HEK293 (cell line): ENCODE data around the gene PLA2G4B.

Source experiments
- CTCF ChIA-PET: fragments of 350-600 bp; formaldehyde crosslinking; extraction: SDS; loops from one replicate; lab custom pipeline; 2021; ENCODE audit warnings: antibody characterized with exemption; lab: Yijun Ruan, JAX
- POLR2A ChIA-PET: fragments of 300-600 bp; formaldehyde crosslinking; extraction: SDS; loops from one replicate; lab custom pipeline; 2020; ENCODE audit warnings: antibody characterized with exemption, inconsistent platforms; lab: Yijun Ruan, JAX
- H3K27ac ChIP-seq: fragments of 200-500 bp; sonication (Bioruptor generic); 2 replicates; pipeline ENCODE4 v1.5.1; 2014; ENCODE audit warnings: low read depth, low read length, control low read depth, inconsistent platforms; ENCODE audit errors: extremely low read depth
- H3K36me3 ChIP-seq, 2 experiments: fragments of 200-500 bp in 1 of 2; sonication (Bioruptor generic) in 1 of 2; 1 replicate in 1 of 2; 2 replicates in 1 of 2; pipeline ENCODE4 v1.5.1; 2014 to 2017; ENCODE audit warnings: inconsistent platforms in 2 of 2, low read length in 2 of 2; ENCODE audit not compliant: control insufficient read depth in 2 of 2, insufficient read depth in 1 of 2
- H3K4me1 ChIP-seq: fragments of 200-500 bp; sonication (Bioruptor generic); 2 replicates; pipeline ENCODE4 v1.5.1; 2014; ENCODE audit warnings: mild to moderate bottlenecking, low read length, inconsistent platforms; ENCODE audit not compliant: control insufficient read depth, insufficient read depth
- H3K4me3 ChIP-seq: 2 replicates; pipeline ENCODE4 v1.5.1; 2011; ENCODE audit warnings: low read depth, mild to moderate bottlenecking, control low read depth, low read length, moderate library complexity
- H3K9me3 ChIP-seq: fragments of 200-500 bp; sonication (Bioruptor generic); 2 replicates; pipeline ENCODE4 v1.5.1; 2014; ENCODE audit warnings: low read depth, low read length, inconsistent platforms; ENCODE audit not compliant: control insufficient read depth, insufficient read depth
- HOXD13 ChIP-seq: sonication (generic); formaldehyde crosslinking; IDR thresholded peaks from 2 replicates; pipeline ENCODE4 v1.8.0; 2022; ENCODE audit warnings: missing genetic modification reagents, borderline replicate concordance
- KLF8 ChIP-seq: fragments of 450-650 bp; formaldehyde crosslinking; IDR thresholded peaks from 2 replicates; pipeline ENCODE4 v1.5.1; 2016; ENCODE audit warnings: missing biosample characterization, missing genetic modification characterization
- PRDM1 ChIP-seq: fragments of 450-650 bp; formaldehyde crosslinking; IDR thresholded peaks from 2 replicates; pipeline ENCODE4; 2016; ENCODE audit warnings: missing biosample characterization, missing genetic modification characterization
- SALL2 ChIP-seq: fragments of 450-650 bp; formaldehyde crosslinking; IDR thresholded peaks from 2 replicates; pipeline ENCODE4 v1.5.0; 2017; ENCODE audit warnings: missing biosample characterization, mild to moderate bottlenecking, missing genetic modification characterization, borderline replicate concordance
- SP3 ChIP-seq: fragments of 450-650 bp; formaldehyde crosslinking; IDR thresholded peaks from 2 replicates; pipeline ENCODE4 v1.5.1; 2016; ENCODE audit warnings: missing biosample characterization, missing genetic modification characterization
- YY2 ChIP-seq: fragments of 450-650 bp; formaldehyde crosslinking; IDR thresholded peaks from 2 replicates; pipeline ENCODE4 v1.5.1; 2016; ENCODE audit warnings: missing biosample characterization, missing genetic modification characterization
- ZBTB11 ChIP-seq: fragments of 450-650 bp; formaldehyde crosslinking; conservative IDR thresholded peaks from 2 replicates; pipeline ENCODE4 v1.5.1; 2016; ENCODE audit warnings: low read depth, missing biosample characterization, missing genetic modification characterization
- ZBTB20 ChIP-seq: fragments of 450-650 bp; formaldehyde crosslinking; IDR thresholded peaks from 2 replicates; pipeline ENCODE4 v1.5.1; 2016; ENCODE audit warnings: missing biosample characterization, missing genetic modification characterization
- ZFP69B ChIP-seq: fragments of 450-650 bp; formaldehyde crosslinking; IDR thresholded peaks from 2 replicates; pipeline ENCODE4 v1.5.1; 2016; ENCODE audit warnings: missing biosample characterization, missing genetic modification characterization
- ZNF10 ChIP-seq: fragments of 450-650 bp; formaldehyde crosslinking; IDR thresholded peaks from 2 replicates; pipeline ENCODE4 v1.5.1; 2017; ENCODE audit warnings: missing biosample characterization, missing genetic modification characterization
- ZNF174 ChIP-seq: fragments of 450-650 bp; formaldehyde crosslinking; IDR thresholded peaks from 2 replicates; pipeline ENCODE4 v1.5.0; 2017; ENCODE audit warnings: missing biosample characterization, mild to moderate bottlenecking, missing genetic modification characterization
- ZNF24 ChIP-seq: fragments of 450-650 bp; formaldehyde crosslinking; IDR thresholded peaks from 2 replicates; pipeline ENCODE4 v1.5.1; 2016; ENCODE audit warnings: missing biosample characterization, missing genetic modification characterization
- ZNF280D ChIP-seq: fragments of 450-650 bp; formaldehyde crosslinking; IDR thresholded peaks from 2 replicates; pipeline ENCODE4 v1.5.1; 2016; ENCODE audit warnings: missing biosample characterization, missing genetic modification characterization
- ZNF350 ChIP-seq: fragments of 450-650 bp; formaldehyde crosslinking; IDR thresholded peaks from 2 replicates; pipeline ENCODE4 v1.5.0; 2017; ENCODE audit warnings: missing biosample characterization, mild to moderate bottlenecking, missing genetic modification characterization
- ZNF449 ChIP-seq: fragments of 450-650 bp; formaldehyde crosslinking; IDR thresholded peaks from 2 replicates; pipeline ENCODE4 v1.5.1; 2017; ENCODE audit warnings: missing biosample characterization, mild to moderate bottlenecking, missing genetic modification characterization, moderate library complexity
- ZNF510 ChIP-seq: fragments of 450-650 bp; formaldehyde crosslinking; IDR thresholded peaks from 2 replicates; pipeline ENCODE4 v1.5.1; 2018; ENCODE audit warnings: mild to moderate bottlenecking, missing genetic modification characterization, missing biosample characterization; ENCODE audit not compliant: insufficient replicate concordance
- ZNF514 ChIP-seq: fragments of 450-650 bp; formaldehyde crosslinking; IDR thresholded peaks from 2 replicates; pipeline ENCODE4 v1.5.1; 2016; ENCODE audit warnings: missing biosample characterization, missing genetic modification characterization
- ZNF521 ChIP-seq: fragments of 450-650 bp; formaldehyde crosslinking; IDR thresholded peaks from 2 replicates; pipeline ENCODE4 v1.5.1; 2017; ENCODE audit warnings: missing biosample characterization, mild to moderate bottlenecking, missing genetic modification characterization
- ZNF548 ChIP-seq: fragments of 450-650 bp; formaldehyde crosslinking; IDR thresholded peaks from 2 replicates; pipeline ENCODE4 v1.5.1; 2016; ENCODE audit warnings: missing biosample characterization, missing genetic modification characterization
- ZNF623 ChIP-seq: fragments of 450-650 bp; formaldehyde crosslinking; IDR thresholded peaks from 2 replicates; pipeline ENCODE4 v1.5.1; 2016; ENCODE audit warnings: missing biosample characterization, missing genetic modification characterization
- ZNF624 ChIP-seq: fragments of 450-650 bp; formaldehyde crosslinking; IDR thresholded peaks from 2 replicates; pipeline ENCODE4 v1.5.1; 2017; ENCODE audit warnings: missing biosample characterization, missing genetic modification characterization
- ZNF645 ChIP-seq: fragments of 450-650 bp; formaldehyde crosslinking; IDR thresholded peaks from 2 replicates; pipeline ENCODE4; 2016; ENCODE audit warnings: missing biosample characterization, missing genetic modification characterization
- ZNF664 ChIP-seq: fragments of 450-650 bp; formaldehyde crosslinking; IDR thresholded peaks from 2 replicates; pipeline ENCODE4 v1.5.1; 2016; ENCODE audit warnings: missing biosample characterization, missing genetic modification characterization
- ZNF677 ChIP-seq: fragments of 450-650 bp; IDR thresholded peaks from 2 replicates; pipeline ENCODE4 v1.5.0; 2018; ENCODE audit warnings: missing biosample characterization, mild to moderate bottlenecking, missing genetic modification characterization, moderate library complexity

Gene PLA2G4B

GRCh38 chr15:41866872-41867579 is 28.4 kb downstream of the PLA2G4B start:
- CTCF ChIA-PET: no interaction called here
- TF ChIP-seq SALL2 (tag by site-specific recombination) (no peak), ZNF645 (tag by site-specific recombination) (no peak), ZNF623 (tag by site-specific recombination) (no peak), ZBTB11 (tag by site-specific recombination) (no peak), ZBTB20 (tag by site-specific recombination) (no peak), ZNF174 (tag by site-specific recombination) (no peak), ZNF677 (tag by site-specific recombination) (no peak), HOXD13 (CRISPR knock-in tag) (no peak)
- TF ChIP-seq, all 188 proteins: peak for 0
- POLR2A ChIA-PET: no interaction called here

GRCh38 chr15:41868321-41868720 is 29.7 kb downstream of the PLA2G4B start:
- H3K36me3 ChIP-seq: no peaks in the 10 kb centered on the region
- TF ChIP-seq PRDM1 (tag by site-specific recombination) (no peak), ZNF449 (no peak), ZNF514 (tag by site-specific recombination) (no peak), ZFP69B (no peak), ZNF280D (tag by site-specific recombination) (no peak), SP3 (no peak), YY2 (tag by site-specific recombination) (no peak), ZNF521 (tag by site-specific recombination) (no peak), ZNF510 (no peak), ZNF350 (tag by site-specific recombination) (no peak), ZNF10 (tag by site-specific recombination) (no peak), ZNF24 (tag by site-specific recombination) (no peak), KLF8 (no peak), ZNF548 (tag by site-specific recombination) (no peak), ZNF664 (tag by site-specific recombination) (no peak), HOXD13 (CRISPR knock-in tag) (no peak), ZNF624 (tag by site-specific recombination) (no peak)

More at GRCh38 chr15:41866872-41867579, 28.4 kb downstream of the PLA2G4B start:
- no peak overlapping the region for H3K27ac ChIP-seq
- no peaks in the 10 kb centered on the region for H3K9me3 ChIP-seq
- peaks cover 2% of the 10 kb centered on the region; the same call in 1 of the 2 replicates for H3K4me1 ChIP-seq
- no peaks in the 10 kb centered on the region for H3K36me3 ChIP-seq
- no peak overlapping the region for H3K4me3 ChIP-seq

More at GRCh38 chr15:41868321-41868720, 29.7 kb downstream of the PLA2G4B start:
- H3K27ac ChIP-seq: no peak overlapping the region
- no peaks in the 10 kb centered on the region for H3K9me3 ChIP-seq
- peaks cover 2% of the 10 kb centered on the region; the same call in 1 of the 2 replicates for H3K4me1 ChIP-seq
- H3K4me3 ChIP-seq: no peak overlapping the region
- ChIA-PET POLR2A (interaction anchor here (0.6 kb wide), 1 partner anchor 413 kb away, joined by 5 read pairs; no protein-coding TSS in a partner anchor), CTCF (interaction anchor here (0.8 to 0.9 kb wide), 2 partner anchors 11 to 36 kb away, joined by 3 read pairs; no protein-coding TSS in a partner anchor)
